Keratinocyte (primary cell): ENCODE measurements around the gene SHISA5.

Source experiments
- CTCF ChIP-seq, 3 experiments: IDR thresholded peaks in 1 of 3; conservative IDR thresholded peaks in 1 of 3; optimal IDR thresholded peaks in 1 of 3; 2 replicates in 2 of 3; 3 replicates in 1 of 3; pipeline versions ENCODE3 to v1.5.1; 2011; ENCODE audit warnings: low read length in 3 of 3, mild to moderate bottlenecking in 3 of 3, moderate library complexity in 2 of 3, control low read depth in 1 of 3, inconsistent platforms in 1 of 3; ENCODE audit not compliant: insufficient read depth in 2 of 3; ENCODE audit errors: extremely low read depth in 1 of 3
- EZH2 ChIP-seq: IDR thresholded peaks from one replicate; pipeline ENCODE4 v1.6.1; 2012; ENCODE audit warnings: inconsistent platforms, mild to moderate bottlenecking, low read length, moderate library complexity

DNA sequence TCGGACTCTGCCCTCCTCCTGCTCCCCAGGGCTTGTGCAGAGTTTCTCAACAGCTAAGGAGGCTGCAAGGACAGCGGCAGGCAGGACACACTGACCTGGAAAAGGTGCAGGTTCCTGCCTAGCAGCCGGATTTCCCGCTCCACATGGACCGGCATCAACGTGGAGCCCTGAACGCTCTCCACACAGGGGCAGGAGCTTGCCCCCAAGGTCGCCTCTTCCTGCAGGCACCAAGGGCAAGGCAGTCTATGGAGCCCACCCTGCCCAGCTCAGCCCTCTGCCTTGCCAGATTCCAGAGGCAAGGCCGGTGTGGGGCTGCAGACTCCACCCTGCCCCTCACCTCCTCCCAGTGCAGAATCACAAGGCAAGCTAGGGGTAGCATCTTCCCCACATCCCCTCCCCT, 84.8 kb downstream of the SHISA5 start:
- TF ChIP-seq CTCF (optimal IDR thresholded peaks at IDR 0.05 in 1 of 3, IDR thresholded peaks at IDR 0.05 in 1 of 3, conservative IDR thresholded peaks at IDR 0.05 in 1 of 3; ENCODE audit: extremely low read depth in 1 of 3, insufficient read depth in 2 of 3, low read length in 3 of 3), result no peak
- no peak for TF ChIP-seq EZH2
